Nucleus accumbens (tissue), 56 donors: ENCODE results near the gene MTHFD2.
"Not testable (repeated sequence)": the region's sequence is repeated elsewhere in the genome, so short reads cannot be mapped to it uniquely, and the experiment has no call there.

Experiments used
- DNase-seq, 56 donors: peaks; one replicate each; lab custom pipeline; 2025; lab: John Stamatoyannopoulos, UW

MTHFD2 gene

GRCh38 chr2:74194799-74195198 is 3.6 kb upstream of the MTHFD2 start:
- DNase-seq, result no peak

DNA sequence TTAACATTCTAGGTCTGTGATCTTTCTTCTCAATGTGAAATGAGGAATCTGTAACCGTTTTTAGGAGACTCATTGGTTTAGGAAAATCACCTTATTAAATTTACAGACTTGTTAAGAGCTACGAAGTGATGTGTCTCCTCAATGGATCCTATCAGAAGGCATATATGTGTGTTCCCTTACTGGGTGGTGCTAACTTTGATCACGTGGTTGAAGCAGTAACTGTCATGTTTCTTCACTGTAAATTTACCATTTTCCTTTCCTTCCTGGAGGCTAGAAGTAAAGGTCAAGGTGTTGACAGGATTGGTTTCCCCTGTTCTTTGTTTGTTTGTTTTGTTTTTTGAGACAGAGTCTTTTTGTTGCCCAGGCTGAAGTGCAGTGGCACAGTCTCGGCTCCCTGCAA is 1.4 kb upstream of the MTHFD2 start:
- DNase-seq, result no peak

GRCh38 chr2:74198023-74198460 is 373 bp upstream of the MTHFD2 start:
- DNase-seq, result peak in 1 of 56 donors; percentile 48

GRCh38 chr2:74199275-74199701 is 873 bp downstream of the MTHFD2 start:
- peak in 1 of 56 donors; percentile 30 for DNase-seq

DNA sequence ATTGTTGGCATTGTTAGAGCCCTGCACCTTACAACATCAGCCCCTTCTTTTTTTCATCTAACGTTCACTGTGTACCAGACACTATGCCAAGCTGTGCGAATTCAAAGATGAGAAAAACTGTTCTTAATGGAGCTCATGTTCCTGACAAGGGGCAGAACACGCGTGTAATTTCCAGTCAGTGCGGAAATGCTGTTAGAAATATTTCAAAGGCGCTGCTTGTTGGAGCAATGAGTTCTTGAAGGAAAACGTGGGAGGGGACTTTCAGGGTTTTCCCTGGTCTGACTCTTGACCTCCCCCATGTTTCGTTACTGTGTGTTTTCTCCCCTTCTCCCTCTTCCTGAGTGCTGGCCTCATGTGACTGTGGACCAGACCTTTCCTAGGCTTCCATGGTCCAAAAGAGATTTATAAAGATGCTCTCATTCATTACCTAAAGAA is 1.5 kb downstream of the MTHFD2 start:
- DNase-seq, result no peak

GRCh38 chr2:74201196-74201595 is 2.8 kb downstream of the MTHFD2 start:
- DNase-seq, result no peak

- DNase-seq, result no peak
Measured at GRCh38 chr2:74201596-74201995, 3.2 kb downstream of the MTHFD2 start.

- no peak for DNase-seq
Measured at GRCh38 chr2:74204436-74204835, 6.0 kb downstream of the MTHFD2 start.

GRCh38 chr2:74205113-74205512 is 6.7 kb downstream of the MTHFD2 start:
- no peak for DNase-seq

DNA sequence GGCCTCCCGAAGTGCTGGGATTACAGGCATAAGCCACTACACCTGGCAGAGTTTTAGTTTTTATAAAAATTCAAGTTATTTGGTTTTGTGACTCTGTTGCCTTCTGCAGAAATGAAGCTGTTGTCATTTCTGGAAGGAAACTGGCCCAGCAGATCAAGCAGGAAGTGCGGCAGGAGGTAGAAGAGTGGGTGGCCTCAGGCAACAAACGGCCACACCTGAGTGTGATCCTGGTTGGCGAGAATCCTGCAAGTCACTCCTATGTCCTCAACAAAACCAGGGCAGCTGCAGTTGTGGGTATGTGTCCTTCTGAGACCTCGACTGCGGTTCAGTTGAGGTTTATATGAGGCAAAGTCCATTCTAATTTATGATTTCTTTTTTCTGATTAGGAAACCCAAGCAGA is 7.2 kb downstream of the MTHFD2 start:
- DNase-seq, result no peak

DNA sequence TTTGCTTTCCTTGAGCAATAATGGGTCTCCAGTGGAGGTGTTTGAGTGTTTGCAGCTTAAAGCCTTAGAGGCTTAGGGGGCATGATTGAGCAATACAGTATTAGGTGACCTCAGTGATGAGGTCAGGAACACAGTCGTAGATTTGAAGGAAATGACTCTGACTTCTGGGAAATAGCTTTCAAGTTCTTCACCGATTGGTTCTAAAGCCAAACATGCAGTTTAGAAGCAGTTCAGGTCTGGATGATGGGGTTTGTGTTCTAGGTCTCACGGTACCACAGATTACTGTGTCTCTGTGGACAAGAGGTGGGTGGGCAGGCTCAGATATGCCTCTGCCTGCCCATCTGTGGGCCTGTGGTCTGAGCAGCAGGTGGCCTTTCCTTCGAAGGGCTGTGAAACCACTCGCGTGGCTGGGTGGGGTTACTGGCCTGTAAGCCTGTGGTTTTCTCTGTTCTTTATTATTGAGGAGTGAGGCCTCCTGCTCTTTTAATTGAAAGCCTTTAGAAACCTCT is 7.8 kb downstream of the MTHFD2 start:
- DNase-seq, result no peak

DNA sequence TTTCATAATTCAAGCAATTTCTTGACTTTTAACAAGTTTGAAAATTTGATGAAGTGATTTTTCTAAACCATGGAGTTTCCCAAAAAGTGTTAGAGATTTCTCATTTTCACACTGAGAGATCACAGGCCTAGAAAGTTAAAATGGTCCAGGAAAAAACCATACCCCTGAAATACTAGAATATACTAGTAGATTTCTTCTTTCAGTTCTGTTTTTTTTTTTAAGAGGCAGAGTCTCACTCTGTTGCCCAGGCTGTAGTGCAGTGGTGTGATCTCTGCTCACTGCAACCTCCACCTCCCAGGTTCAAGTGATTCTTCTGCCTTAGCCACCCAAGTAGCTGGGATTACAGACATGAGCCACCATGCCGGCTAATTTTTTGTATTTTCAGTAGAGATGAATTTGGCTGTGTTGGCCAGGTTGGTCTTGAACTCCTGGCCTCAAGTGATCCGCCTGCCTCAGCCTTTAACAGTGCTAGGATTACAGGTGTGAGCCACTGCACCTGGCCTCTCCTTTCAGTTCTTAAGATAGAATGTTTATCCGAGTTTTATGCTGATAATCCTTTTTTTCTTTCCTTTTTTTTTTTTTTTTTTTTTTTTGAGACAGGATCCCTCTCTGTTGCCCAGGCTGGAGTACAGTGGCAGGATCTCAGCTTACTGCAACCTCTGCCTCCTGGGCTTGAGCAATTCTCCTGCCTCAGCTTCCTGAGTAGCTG is 14.4 kb downstream of the MTHFD2 start:
- no peak for DNase-seq

DNA sequence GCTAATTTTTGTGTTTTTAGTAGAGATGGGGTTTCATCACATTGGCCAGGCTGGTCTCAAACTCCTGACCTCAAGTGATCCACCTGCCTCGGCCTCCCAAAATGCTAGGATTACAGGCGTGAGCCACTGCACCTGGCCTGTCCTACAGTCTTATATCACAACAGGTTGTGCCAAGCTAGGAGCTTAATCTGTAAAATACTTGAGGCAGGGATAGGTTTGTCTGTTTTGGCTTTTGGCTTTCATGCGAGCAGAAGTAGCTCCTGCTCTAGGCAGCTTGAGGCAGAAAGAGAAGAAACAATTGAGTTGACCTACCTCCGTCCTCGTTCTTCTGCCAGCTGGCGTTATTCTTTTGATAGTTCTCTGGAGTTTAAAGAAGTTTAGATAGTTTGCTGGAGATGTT is 17.4 kb downstream of the MTHFD2 start:
- DNase-seq, result not testable (repeated sequence)

DNA sequence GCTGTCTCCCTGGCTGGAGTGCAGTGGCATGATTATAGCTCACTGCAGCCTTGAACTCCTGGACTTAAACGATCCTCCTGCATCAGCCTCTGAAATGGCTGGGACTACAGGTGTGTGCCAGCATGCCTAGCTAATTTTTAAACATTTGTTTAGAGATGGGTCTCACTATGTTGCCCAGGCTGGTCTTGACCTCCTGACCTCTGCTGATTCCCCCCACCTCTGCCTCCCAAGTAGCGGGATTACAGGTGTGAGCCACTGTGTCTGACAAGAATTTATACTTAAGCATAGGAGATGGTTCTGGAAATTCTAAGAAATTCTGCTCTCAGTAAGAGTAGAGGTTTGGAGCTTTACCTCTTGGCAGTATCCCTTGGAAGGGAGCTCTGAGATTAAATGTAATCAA is 18.2 kb downstream of the MTHFD2 start:
- no peak for DNase-seq

DNA sequence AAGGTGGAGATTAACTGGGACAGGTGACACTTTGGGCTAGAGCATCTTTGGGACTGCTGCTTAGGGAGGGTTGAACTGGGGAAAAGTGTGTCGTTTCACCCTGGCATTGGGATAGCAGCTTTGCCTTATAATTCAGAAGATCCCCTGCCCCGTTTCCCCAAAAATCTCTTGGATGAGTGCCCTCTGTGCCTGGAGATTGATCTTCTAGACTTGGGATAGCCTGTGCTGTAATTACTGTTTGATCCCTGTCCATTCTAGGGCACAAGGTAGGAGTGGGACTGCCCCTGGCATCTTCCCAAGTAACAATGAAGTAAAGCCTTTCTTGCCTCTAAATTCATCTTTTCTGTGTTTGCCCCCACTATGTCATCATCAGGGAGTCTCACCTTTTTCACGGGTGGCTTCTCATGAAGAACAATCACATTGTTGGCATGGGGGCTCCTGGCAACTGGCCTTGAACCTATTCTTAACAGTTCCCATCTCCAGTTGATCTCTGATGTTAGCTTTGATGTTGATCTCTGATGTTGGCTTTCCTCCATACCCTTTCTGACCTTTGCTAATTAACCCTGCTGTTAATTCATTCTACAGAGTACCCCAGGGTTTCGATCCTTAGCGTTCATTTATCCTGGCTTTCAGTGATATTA is 21.6 kb downstream of the MTHFD2 start:
- no peak for DNase-seq

- no peak for DNase-seq
Measured at GRCh38 chr2:74221091-74221490, 22.7 kb downstream of the MTHFD2 start.

GRCh38 chr2:74221604-74222299 is 23.3 kb downstream of the MTHFD2 start:
- no peak for DNase-seq

DNA sequence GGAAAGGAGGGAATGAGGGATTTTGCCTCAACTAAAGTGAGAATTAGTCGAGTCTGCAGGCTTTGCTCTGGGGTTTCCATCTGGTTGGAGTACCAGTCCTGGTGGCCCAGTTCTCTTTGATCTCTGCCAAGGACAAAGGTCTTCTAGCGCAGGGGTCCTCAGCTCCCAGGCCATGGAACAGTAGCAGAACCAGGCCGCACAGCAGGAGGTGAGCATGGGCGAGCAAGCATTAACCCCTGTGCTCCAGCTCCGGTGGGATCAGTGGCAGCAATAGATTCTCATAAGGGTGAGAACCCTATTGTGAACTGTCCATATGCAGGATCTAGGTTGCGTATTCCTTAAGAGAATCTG is 23.9 kb downstream of the MTHFD2 start:
- DNase-seq, result no peak

DNA sequence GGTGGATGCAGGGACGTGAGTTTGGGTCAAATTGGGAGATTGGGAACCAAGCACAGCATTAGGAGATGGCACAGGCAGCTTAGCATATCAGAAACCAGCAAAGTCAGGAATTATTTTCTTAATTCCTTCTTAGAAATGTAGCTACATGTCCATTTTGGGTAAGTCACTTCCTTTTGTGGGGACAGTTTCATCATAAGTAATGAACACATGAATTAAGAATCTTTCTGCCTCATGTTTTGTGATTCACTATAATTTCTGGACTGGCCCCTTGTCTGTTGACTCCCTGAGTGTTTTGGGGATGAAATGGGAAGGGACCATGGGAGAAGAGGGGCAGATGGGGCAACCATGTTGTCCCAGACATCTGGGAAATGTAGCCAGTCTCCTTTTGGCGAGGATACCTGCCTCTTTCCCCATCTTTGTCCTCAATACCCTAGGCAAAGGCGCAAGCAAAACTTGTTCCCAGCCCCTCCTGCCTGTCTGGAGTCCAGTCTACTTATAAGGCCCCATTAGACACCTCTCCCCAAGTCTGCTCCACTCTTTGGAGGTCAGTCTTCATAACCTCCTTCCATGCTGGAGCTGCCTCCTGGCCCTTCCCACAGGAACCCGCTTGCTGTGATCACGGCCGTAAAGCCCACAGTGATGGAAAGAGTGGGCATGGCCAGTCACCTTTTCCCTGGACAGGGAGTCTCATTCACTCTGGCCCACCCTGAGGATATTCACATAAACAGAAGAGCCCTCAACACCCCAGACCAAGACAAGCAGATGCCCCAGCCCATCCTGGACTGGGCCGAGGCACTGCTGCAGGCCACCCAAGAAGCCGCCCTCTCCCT is 25.7 kb downstream of the MTHFD2 start:
- DNase-seq, result no peak

GRCh38 chr2:74225698-74226459 is 27.5 kb downstream of the MTHFD2 start:
- no peak for DNase-seq
